GM19035 (cell line): Measurements from ENCODE around the gene ENDOV.

Experiments used
- ATAC-seq: cut with Tn5 transposase; IDR thresholded peaks from one replicate; pipeline ENCODE4 v1.9.1; 2021; ENCODE audit not compliant: unreplicated experiment

The ENDOV gene

DNA sequence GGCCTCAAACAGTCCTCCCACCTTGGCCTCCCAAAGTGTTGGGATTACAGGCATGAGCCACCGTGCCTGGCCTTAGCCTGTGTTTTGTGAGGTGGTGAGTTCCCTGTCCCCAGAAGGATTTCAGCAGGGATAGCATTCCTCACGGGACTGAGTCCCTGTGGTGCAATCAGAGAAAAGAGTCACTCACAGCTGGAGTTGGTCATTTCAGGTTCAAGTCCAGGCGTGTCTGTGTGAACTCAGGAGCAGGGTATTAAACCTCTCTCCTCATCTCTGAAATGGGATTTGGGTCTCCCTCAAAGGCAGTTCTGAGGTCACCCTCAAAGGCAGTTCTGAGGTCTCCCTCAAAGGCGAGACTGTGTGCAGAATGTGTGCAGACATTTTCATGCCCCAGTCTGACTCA is 32.8 kb downstream of the ENDOV start:
- ATAC-seq: no peak

DNA sequence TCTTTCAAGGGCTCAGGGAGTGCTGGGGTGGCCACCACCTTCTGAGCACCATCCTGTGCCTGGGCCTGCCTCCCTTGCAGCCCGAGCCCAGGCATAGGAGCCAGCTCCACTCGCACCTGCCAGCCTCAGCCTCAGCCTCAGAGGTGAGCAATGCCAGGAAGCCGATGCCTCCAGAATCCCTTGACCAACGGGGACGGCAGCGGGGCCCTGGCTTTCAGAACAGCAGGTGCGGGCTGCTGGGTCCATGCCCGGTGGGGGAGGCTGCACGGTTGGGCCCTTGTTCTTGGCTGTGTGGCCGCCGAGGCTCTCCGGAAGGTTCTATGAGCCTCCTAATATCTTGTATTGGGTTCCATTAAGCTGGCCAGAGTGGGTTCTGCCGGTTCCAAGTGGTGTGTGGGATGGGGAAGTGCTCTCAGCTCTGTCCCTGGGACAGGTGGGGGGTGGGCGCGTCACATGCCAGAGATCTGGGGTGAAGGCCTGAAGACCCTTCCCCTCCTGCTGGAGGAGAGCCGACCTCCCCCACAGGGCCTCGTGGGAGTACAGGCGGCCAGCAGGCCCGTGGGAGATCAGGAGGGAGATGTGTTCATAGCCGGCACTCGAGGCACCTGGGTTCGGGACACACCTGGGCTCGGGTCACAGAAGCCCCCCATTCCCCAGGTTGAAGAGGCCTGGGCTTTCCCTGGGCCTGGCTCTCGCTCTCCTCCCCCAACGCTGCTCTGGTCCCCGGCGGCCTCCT is 34.4 kb downstream of the ENDOV start:
- no peak for ATAC-seq

- no peak for ATAC-seq
Observed at GRCh38 chr17:80449930-80450576, 35.1 kb downstream of the ENDOV start.

GRCh38 chr17:80451104-80451775 is 36.3 kb downstream of the ENDOV start:
- ATAC-seq: no peak

DNA sequence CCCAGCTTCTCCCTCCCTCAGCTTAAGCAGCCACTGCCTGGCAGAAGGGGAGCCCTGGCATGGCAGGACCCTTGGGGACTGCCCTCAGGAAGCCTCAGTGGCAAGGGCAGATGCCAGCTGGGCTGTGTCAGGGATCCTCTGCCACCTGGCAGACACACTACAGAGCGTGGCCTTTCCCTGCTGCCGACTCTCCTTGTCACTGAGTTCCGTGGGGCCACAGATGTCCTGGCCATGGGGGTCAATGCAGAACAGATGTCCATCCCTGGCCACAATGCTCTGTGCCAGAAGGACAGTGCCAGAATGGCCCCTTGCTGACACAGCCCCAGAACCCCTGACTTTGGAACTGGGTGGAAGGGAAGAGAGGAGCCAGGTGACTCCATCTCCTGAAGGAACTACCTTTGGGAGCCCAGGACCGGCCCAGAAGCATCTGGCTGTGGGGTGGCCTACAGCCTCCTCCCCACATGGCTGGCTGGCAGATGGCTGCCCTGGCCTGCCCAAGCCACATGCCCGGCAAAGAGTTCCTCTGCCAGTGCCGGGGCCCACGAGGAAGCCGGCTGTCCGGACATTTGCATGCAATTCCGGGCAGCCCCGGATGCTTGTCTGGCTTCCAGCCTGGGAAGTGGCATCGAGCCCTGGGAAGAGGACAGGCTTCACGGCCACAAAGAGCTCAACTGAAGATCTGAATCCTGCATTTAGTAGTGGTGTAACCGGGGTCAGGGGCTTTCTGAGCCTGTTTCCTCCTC is 37.4 kb downstream of the ENDOV start:
- ATAC-seq: no peak

DNA sequence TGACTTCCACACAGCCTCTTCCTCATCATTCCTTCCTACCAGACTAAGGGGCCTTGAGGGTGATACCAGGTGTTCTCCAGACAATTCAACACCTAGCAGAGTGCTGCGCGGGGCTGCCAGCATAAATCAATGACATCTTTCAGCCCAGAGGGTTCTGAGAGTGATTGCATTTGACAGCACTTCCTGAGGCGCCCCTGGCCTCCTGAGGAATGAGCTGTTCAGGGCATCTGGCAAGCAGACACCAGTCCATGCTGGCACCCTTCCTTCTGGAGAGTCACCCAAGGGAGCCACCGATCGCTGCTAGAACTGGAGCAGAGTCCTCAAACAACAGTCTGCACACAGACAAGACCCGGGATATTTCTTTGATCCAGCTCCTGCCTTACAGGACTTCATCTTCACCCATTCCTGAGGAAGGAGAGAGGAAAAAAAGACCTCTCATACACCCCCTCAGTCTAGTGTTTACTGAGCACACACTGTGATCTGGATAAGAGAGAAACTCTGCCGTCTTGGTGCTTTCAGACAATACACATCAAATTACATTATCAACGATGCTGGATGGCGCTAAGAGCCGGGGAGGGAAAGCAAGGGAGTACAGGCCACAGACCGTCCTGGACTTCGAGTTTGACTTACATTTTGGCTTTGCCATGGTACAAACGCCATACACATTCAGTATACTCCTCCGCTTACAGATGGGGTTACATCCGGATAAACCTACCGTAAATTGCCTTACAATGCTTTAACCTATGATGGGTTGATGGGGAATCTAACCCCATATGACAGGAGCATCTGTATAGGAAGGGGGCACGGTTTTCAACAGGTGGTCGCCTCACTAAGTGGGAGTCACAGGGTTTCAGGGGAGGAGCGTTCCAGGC is 38.4 kb downstream of the ENDOV start:
- no peak for ATAC-seq

- no peak for ATAC-seq
Observed at GRCh38 chr17:80453998-80454556, 39.1 kb downstream of the ENDOV start.

DNA sequence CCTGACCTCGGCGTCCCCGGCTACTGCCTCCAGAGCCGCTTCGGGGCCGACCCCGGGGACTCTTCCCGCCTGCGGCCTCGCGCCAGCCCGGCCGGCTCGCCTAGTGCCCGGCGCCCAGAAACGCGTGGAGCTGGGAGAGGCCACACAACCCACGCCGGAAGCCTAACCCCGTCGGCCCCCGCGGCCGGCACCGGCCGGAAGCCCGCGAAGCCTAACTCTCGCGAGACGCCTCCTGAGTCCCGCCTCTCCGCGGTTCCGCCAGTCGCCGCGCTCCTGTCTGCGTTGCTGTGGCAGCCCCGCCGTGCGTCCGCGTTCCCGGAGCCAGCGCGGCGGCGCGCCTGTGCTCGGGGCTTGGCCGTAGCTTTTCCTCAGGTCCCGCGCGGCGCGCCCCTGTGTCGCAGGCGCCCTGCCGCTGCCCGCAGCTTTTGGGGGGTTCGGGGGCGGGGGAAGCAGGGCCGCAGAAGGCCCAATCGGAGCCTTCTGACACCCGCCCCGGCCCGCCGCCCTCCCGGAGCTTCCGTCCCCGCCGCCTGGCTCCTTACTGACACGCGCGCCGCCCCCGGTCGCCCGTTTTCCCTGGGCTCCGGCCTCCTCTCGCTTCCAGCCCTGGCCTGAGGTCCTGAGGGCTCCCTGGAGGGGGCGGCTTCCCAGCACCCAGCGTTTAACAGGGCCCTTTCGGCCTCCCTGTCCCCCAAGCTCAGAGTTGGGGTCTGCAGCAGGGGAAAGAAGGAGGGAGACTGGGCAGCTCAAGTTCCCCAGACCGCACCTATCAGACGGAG is 39.8 kb downstream of the ENDOV start:
- peak; percentile 87 for ATAC-seq

GRCh38 chr17:80455336-80455710 is 40.4 kb downstream of the ENDOV start:
- peak; percentile 40 for ATAC-seq

DNA sequence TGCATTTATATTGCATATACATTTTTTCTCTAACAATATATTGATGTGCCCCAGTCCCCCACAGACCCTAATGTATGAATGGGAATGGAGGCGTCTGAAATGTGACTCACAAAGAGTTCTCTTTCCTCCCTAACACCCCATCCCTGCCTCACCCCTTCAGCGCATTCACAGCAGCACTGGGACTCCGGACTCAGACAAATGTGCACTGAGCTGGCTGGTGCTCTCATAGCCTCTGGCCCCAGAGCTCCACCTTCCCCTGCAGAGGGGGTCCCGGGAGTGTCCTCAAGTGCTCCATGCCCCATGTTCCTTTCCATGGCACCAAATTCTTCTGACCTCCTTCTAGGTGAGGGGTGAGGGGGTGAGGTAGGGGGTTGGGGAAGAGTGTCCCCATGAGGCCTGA is 40.8 kb downstream of the ENDOV start:
- no peak for ATAC-seq

GRCh38 chr17:80456465-80457235 is 41.7 kb downstream of the ENDOV start:
- ATAC-seq: no peak

- ATAC-seq: no peak
Observed at GRCh38 chr17:80457236-80457856, 42.4 kb downstream of the ENDOV start.

DNA sequence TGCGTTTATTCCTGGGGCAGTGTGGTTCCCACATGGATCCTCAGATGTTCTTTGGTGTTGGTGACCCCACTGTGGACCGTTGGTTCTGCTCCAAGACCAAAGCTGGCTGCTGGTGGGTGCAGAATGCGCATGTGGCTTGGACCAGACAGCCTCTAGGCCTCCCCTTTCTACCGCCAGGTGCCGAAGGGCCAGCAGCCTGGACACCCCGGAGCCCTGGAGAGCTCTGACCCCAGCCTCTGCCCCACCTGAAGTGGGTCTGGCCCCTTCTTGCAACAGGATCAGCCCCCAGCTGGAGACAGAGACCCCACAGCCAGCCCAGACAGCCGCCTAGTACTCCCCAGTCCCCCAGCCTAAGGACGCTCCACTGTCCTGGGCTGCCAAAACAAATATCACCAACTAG is 43.0 kb downstream of the ENDOV start:
- ATAC-seq: no peak

DNA sequence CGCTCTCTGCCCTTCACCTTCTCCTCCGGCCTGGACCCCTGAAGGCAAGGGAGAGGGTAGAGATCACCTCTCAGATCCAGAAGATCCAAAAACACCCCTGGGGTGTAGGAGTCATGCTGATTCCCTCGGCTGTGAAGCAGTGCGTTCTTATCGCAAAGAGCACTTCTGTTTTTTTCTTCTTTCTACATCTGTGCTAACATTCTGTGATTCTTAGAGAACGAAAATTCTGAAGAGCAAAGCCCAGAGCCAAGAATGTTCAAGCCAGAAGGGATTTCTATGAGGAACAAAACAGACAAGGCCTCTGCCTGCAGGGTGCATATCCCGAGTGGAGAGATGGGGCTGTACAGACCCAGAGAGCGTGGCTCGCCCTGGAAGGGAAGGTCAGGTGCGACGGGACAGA is 44.3 kb downstream of the ENDOV start:
- ATAC-seq: no peak

DNA sequence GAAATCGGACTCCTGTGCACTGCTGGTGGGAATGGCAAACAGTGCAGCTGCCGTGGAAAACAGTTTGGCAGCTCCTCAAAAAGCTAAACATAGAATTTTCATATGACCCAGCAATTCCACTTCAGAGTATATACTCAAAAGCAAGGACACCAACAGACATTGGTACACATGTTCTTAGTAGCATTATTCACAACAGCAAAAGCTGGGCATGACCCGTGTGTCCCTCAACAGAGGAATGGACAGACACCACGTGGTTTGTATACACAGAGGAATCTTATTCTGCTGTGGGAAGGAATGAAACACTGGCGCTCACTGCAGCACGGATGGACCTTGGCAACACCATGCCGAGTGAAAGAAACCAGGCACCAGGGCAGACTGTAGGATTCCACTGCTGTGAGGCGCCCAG is 45.5 kb downstream of the ENDOV start:
- ATAC-seq: no peak

- no peak for ATAC-seq
Observed at GRCh38 chr17:80461528-80462160, 46.7 kb downstream of the ENDOV start.

GRCh38 chr17:80463784-80464400 is 48.9 kb downstream of the ENDOV start:
- ATAC-seq: no peak
